Panc1 (cell line): Measurements from ENCODE around the gene GRIN2A.

Experiments
- TF ChIP-seq, protein P1 (sequence below): fragments of 450-650 bp; IDR thresholded peaks from 2 replicates; pipeline ENCODE4 v1.5.1; 2017; ENCODE audit warnings: mild to moderate bottlenecking
- TF ChIP-seq, protein P2 (sequence below), 2 experiments: IDR thresholded peaks; 2 replicates each; pipeline ENCODE4 v1.6.1; 2011 to 2012; ENCODE audit warnings: low read depth in 2 of 2, control low read depth in 1 of 2, low read length in 1 of 2, mild to moderate bottlenecking in 1 of 2, moderate library complexity in 1 of 2; ENCODE audit not compliant: insufficient read depth in 1 of 2

DNA sequence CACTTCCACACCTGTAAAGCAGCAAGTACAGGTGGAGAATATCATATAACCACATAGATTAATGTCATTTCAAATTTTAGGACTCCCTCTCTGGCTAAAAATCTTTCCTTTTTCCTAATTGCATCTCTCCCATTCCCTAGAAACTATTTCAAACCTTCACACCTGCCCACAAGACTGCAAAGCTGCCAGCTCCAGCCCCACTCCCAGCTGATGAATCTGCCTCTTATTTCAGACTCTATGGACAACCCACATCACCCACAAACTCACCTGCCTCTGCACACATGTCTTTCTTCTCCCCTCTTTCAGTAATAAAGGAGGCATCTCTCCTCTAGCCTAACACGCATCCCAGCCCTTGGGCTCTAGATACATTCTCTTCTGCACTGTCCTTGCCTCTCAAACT lies 315.1 kb downstream of the GRIN2A start:
- TF ChIP-seq, protein P1, sequence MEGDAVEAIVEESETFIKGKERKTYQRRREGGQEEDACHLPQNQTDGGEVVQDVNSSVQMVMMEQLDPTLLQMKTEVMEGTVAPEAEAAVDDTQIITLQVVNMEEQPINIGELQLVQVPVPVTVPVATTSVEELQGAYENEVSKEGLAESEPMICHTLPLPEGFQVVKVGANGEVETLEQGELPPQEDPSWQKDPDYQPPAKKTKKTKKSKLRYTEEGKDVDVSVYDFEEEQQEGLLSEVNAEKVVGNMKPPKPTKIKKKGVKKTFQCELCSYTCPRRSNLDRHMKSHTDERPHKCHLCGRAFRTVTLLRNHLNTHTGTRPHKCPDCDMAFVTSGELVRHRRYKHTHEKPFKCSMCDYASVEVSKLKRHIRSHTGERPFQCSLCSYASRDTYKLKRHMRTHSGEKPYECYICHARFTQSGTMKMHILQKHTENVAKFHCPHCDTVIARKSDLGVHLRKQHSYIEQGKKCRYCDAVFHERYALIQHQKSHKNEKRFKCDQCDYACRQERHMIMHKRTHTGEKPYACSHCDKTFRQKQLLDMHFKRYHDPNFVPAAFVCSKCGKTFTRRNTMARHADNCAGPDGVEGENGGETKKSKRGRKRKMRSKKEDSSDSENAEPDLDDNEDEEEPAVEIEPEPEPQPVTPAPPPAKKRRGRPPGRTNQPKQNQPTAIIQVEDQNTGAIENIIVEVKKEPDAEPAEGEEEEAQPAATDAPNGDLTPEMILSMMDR, result no peak
- TF ChIP-seq, protein P2, sequence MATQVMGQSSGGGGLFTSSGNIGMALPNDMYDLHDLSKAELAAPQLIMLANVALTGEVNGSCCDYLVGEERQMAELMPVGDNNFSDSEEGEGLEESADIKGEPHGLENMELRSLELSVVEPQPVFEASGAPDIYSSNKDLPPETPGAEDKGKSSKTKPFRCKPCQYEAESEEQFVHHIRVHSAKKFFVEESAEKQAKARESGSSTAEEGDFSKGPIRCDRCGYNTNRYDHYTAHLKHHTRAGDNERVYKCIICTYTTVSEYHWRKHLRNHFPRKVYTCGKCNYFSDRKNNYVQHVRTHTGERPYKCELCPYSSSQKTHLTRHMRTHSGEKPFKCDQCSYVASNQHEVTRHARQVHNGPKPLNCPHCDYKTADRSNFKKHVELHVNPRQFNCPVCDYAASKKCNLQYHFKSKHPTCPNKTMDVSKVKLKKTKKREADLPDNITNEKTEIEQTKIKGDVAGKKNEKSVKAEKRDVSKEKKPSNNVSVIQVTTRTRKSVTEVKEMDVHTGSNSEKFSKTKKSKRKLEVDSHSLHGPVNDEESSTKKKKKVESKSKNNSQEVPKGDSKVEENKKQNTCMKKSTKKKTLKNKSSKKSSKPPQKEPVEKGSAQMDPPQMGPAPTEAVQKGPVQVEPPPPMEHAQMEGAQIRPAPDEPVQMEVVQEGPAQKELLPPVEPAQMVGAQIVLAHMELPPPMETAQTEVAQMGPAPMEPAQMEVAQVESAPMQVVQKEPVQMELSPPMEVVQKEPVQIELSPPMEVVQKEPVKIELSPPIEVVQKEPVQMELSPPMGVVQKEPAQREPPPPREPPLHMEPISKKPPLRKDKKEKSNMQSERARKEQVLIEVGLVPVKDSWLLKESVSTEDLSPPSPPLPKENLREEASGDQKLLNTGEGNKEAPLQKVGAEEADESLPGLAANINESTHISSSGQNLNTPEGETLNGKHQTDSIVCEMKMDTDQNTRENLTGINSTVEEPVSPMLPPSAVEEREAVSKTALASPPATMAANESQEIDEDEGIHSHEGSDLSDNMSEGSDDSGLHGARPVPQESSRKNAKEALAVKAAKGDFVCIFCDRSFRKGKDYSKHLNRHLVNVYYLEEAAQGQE (IDR thresholded peaks at IDR 0.05; ENCODE audit: insufficient read depth in 1 of 2, low read depth in 2 of 2, low read length in 1 of 2), result no peak
